WERI-Rb-1 (cell line): ENCODE data around the gene MEX3C.

Experiments
- DNase-seq: peaks from one replicate; pipeline ENCODE4 v3.0.0-alpha.2; 2020
- H3K27ac ChIP-seq: fragments of 250-450 bp; sonication (Bioruptor Pico); 2 replicates; pipeline ENCODE4 v1.5.1; 2020; ENCODE audit warnings: mild to moderate bottlenecking, moderate library complexity
- H3K27me3 ChIP-seq: fragments of 250-450 bp; sonication (Bioruptor Pico); 2 replicates; pipeline ENCODE4 v1.5.1; 2021; ENCODE audit warnings: mild to moderate bottlenecking, low read depth, moderate library complexity; ENCODE audit not compliant: insufficient read depth, severe bottlenecking
- H3K36me3 ChIP-seq: fragments of 250-450 bp; sonication (Bioruptor Pico); 2 replicates; pipeline ENCODE4 v1.5.1; 2020; ENCODE audit warnings: mild to moderate bottlenecking, moderate library complexity
- H3K4me3 ChIP-seq: 2 replicates; pipeline ENCODE4 v1.5.1; 2011; ENCODE audit warnings: low read depth, mild to moderate bottlenecking, control low read depth, low read length
- H3K9me3 ChIP-seq: fragments of 250-450 bp; sonication (Bioruptor Pico); 2 replicates; pipeline ENCODE4 v1.5.1; 2021; ENCODE audit warnings: mild to moderate bottlenecking, moderate library complexity; ENCODE audit not compliant: severe bottlenecking
- TF ChIP-seq, protein P1 (sequence below): IDR thresholded peaks from 2 replicates; pipeline ENCODE4 v1.5.1; 2011; ENCODE audit warnings: low read depth, mild to moderate bottlenecking, control low read depth, inconsistent platforms, low read length

MEX3C gene

DNA sequence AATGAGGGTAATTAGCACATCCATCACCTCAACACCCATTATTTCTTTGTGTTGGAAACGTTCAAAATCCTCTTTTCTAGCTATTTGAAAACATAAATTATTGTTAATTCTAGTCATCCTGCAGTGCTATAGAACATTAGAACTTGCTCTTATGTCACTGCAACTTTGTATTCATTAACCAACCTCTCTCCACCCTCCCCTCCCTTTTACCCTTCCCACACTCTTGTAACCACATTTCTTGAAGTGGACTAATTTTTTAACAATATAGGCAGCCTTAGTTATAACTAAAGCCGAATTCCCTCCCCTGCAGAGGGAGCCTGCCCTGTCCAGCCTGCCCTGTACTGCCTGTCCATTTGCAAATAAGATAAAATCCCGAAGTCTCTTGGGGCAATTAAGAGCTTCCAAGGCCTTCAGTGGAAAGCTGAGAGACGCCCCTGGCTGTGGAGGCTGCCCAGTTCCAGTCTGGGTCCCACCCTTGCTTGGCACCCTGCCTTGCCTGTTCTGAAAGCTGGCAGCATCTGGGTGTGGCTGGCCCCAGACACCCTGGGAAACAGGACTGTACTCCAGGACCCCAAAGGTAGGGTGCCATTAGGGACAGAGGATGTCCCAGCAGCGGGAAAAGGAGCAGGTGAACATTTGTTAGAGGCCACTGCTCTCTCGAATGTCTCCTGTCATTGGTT lies 65.1 kb downstream of the MEX3C start:
- Histone ChIP-seq H3K4me3 (no peak overlapping the region), H3K9me3 (no peaks in the 10 kb centered on the region), H3K27me3 (no peaks in the 10 kb centered on the region), H3K27ac (no peak overlapping the region), H3K36me3 (no peaks in the 10 kb centered on the region)
- DNase-seq: no peak
- TF ChIP-seq, protein P1, sequence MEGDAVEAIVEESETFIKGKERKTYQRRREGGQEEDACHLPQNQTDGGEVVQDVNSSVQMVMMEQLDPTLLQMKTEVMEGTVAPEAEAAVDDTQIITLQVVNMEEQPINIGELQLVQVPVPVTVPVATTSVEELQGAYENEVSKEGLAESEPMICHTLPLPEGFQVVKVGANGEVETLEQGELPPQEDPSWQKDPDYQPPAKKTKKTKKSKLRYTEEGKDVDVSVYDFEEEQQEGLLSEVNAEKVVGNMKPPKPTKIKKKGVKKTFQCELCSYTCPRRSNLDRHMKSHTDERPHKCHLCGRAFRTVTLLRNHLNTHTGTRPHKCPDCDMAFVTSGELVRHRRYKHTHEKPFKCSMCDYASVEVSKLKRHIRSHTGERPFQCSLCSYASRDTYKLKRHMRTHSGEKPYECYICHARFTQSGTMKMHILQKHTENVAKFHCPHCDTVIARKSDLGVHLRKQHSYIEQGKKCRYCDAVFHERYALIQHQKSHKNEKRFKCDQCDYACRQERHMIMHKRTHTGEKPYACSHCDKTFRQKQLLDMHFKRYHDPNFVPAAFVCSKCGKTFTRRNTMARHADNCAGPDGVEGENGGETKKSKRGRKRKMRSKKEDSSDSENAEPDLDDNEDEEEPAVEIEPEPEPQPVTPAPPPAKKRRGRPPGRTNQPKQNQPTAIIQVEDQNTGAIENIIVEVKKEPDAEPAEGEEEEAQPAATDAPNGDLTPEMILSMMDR: no peak

DNA sequence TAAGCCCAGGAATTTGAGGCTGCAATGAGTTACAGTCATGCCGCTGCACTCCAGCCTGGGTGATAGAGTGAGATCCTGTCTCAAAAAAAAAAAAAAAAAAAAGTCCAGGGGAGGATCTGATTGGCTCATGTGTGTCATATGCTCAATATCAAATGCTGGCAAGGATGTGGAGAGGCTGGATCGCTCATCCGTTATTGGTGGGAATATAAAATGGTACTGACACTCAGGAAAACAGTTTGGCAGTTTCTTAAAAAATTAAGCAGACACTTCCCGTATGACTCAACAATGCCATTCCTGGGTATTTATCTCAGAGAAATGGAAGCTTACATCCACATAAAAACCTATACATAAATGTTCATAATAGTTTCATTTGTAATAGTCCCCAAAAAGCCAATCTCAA lies 68.9 kb downstream of the MEX3C start:
- TF ChIP-seq, protein P1: no peak
- Histone ChIP-seq H3K9me3 (no peaks in the 10 kb centered on the region), H3K27me3 (no peaks in the 10 kb centered on the region), H3K36me3 (no peaks in the 10 kb centered on the region), H3K27ac (no peak overlapping the region), H3K4me3 (no peak overlapping the region)
- DNase-seq: no peak

DNA sequence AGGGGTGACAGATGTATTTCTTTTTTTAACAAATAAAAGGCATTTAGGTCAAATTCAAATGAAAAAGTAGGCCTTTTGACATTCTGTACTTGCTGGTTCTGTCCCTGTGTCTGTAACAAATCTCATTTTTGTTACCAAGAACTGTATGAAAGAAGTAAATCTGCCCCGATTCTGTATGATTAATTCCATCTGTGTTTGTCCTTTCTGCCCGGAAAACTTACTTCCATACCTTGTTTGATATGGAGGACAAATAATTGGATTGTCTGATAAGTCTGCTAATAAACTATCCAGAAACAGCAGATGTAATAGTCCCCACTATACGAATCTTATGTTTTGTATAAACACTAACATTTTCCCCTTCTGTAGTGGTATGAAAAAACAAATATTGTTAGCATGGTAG lies 69.8 kb downstream of the MEX3C start:
- no peaks in the 10 kb centered on the region for H3K9me3 ChIP-seq
- no peak for DNase-seq
- H3K4me3 ChIP-seq: no peak overlapping the region
- TF ChIP-seq, protein P1: no peak
- no peak overlapping the region for H3K27ac ChIP-seq
- no peaks in the 10 kb centered on the region for H3K36me3 ChIP-seq
- H3K27me3 ChIP-seq: no peaks in the 10 kb centered on the region

DNA sequence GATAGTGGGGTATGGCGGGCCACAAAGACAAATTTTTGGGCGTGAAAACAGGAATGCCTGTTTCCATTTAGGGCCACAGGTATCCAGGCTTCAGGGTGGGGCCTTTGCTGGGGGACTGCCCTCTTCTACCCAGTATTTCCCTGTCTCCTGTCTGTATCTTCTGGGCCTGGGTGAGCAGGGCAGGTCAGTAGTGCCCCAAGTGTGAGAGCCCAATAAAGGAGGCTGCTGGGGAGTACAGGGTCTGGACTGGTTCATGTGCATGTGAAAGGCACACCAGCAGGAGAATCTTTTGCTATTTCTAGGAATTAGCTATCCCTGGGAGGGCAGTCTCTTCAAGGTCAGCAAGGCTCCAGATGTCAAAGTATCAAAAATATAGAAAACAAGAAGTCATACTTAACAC lies 71.5 kb downstream of the MEX3C start:
- Histone ChIP-seq H3K27me3 (no peaks in the 10 kb centered on the region), H3K4me3 (no peak overlapping the region), H3K36me3 (no peaks in the 10 kb centered on the region), H3K9me3 (no peaks in the 10 kb centered on the region), H3K27ac (no peak overlapping the region)
- TF ChIP-seq, protein P1: no peak
- DNase-seq: no peak
